Caco-2 (cell line): ENCODE measurements around the gene ANTXR2. TPM values are rescaled to one million over a fixed set of nuclear protein-coding genes. Genes with fewer than 3 reads are reported as not detected.

Source experiments
- BruUV-seq: library from RNA; stranded (reverse); fragments of 400-500 nt; replicated peaks from 2 replicates; lab custom pipeline; 2021; lab: Mats Ljungman, UMichigan
- CTCF ChIA-PET: fragments of 300-600 bp; sonication (Branson Sonifier 250); formaldehyde crosslinking; loops from one replicate; lab custom pipeline; 2022; ENCODE audit warnings: antibody characterized with exemption; lab: Charles Lee
- POLR2A ChIA-PET: fragments of 300-600 bp; sonication (Branson Sonifier 250); formaldehyde crosslinking; loops from one replicate; lab custom pipeline; 2022; ENCODE audit warnings: antibody characterized with exemption; lab: Charles Lee
- DNase-seq, 2 experiments: peaks; one replicate each; pipeline versions ENCODE4 v3.0.0 to v3.0.0-alpha.2; 2020 to 2022
- H3K27me3 ChIP-seq: replicated peaks from 2 replicates; pipeline ENCODE4 v1.6.0; 2011; ENCODE audit warnings: low read length; ENCODE audit not compliant: control insufficient read depth, insufficient read depth
- H3K36me3 ChIP-seq: 2 replicates; pipeline ENCODE4 v1.5.1; 2011; ENCODE audit warnings: low read length; ENCODE audit not compliant: control insufficient read depth, insufficient read depth
- H3K4me1 ChIP-seq: fragments of 250-450 bp; sonication (Bioruptor Pico); 2 replicates; pipeline ENCODE4 v1.5.1; 2020; ENCODE audit warnings: mild to moderate bottlenecking
- H3K4me3 ChIP-seq: 2 replicates; pipeline ENCODE4 v1.5.1; 2011; ENCODE audit warnings: low read depth, mild to moderate bottlenecking, control low read depth, low read length
- H3K9me3 ChIP-seq: fragments of 250-450 bp; sonication (Bioruptor Pico); 2 replicates; pipeline ENCODE4 v1.5.1; 2020; ENCODE audit warnings: mild to moderate bottlenecking, moderate library complexity
- H3K27ac Mint-ChIP-seq: one replicate; pipeline ENCODE4 v1.8.0; 2022; ENCODE audit warnings: mixed read lengths; ENCODE audit not compliant: unreplicated experiment
- H3K27me3 Mint-ChIP-seq: one replicate; pipeline ENCODE4 v1.8.0; 2022; ENCODE audit warnings: mixed read lengths; ENCODE audit not compliant: insufficient read depth, unreplicated experiment
- H3K36me3 Mint-ChIP-seq: one replicate; pipeline ENCODE4 v1.8.0; 2022; ENCODE audit warnings: mild to moderate bottlenecking, mixed read lengths; ENCODE audit not compliant: insufficient read depth, unreplicated experiment
- H3K4me1 Mint-ChIP-seq: one replicate; pipeline ENCODE4 v1.8.0; 2022; ENCODE audit warnings: low read depth, mixed read lengths; ENCODE audit not compliant: unreplicated experiment
- H3K4me3 Mint-ChIP-seq: one replicate; pipeline ENCODE4 v1.8.0; 2022; ENCODE audit warnings: mild to moderate bottlenecking, moderate library complexity, mixed read lengths; ENCODE audit not compliant: unreplicated experiment
- H3K9me3 Mint-ChIP-seq: one replicate; pipeline ENCODE4 v1.8.0; 2022; ENCODE audit warnings: mixed read lengths; ENCODE audit not compliant: unreplicated experiment
- intact Hi-C: fragments of 100-400 bp; cut with micrococcal nuclease; formaldehyde crosslinking; loops from one replicate; pipeline ENCODE4 v1.10.0; 2022; ENCODE audit not compliant: unreplicated experiment
- total RNA-seq: library from RNA; stranded (reverse); gene quantifications from 2 replicates; pipeline ENCODE4 v1.2.3, GENCODE V29; 2022
- TF ChIP-seq, protein P1 (sequence below), 2 experiments: fragments of 200-600 bp in 1 of 2; IDR thresholded peaks; 1 replicate in 1 of 2; 2 replicates in 1 of 2; pipeline versions ENCODE4 v1.5.1 to v1.8.0; 2011 to 2022; ENCODE audit warnings: antibody characterized with exemption in 1 of 2, control low read depth in 1 of 2, inconsistent platforms in 1 of 2, low read depth in 1 of 2, low read length in 1 of 2, mild to moderate bottlenecking in 1 of 2, moderate library complexity in 1 of 2; ENCODE audit not compliant: insufficient read depth in 1 of 2, severe bottlenecking in 1 of 2, unreplicated experiment in 1 of 2

Gene ANTXR2
- total RNA-seq, 1 experiment from 2014 or later, result 1.4 TPM

DNA sequence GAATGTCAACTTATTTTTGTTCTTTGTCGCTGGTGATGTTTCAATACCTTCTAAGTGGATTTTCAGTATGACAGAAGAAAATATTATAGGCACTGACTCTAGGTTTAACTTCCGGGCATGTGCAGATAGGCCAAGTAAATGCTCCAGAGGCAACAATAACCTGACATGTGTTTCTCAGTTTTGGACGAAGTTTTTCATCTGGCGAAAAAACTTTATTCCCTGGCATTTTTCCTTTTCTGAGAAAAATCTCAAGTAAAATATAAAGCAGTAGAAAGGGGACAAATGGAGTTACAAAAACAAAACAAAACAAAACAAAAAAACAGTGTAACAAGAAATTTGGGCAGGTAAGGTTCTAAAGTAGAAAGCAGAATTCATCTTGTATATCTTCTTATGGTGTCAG lies 173.5 kb downstream of the ANTXR2 start:
- Mint-ChIP-seq H3K27ac (no peak overlapping the region), H3K36me3 (no peaks in the 10 kb centered on the region), H3K27me3 (peaks cover 3% of the 10 kb centered on the region), H3K4me3 (no peak overlapping the region), H3K4me1 (no peaks in the 10 kb centered on the region), H3K9me3 (no peaks in the 10 kb centered on the region)
- CTCF ChIA-PET, result no interaction called here
- H3K36me3 ChIP-seq, result no peaks in the 10 kb centered on the region
- intact Hi-C loops, result no loop called here
- no peaks in the 10 kb centered on the region for H3K4me1 ChIP-seq
- POLR2A ChIA-PET, result no interaction called here
- no peaks in the 10 kb centered on the region for H3K27me3 ChIP-seq
- no peak for DNase-seq
- BruUV-seq, result no TSS peak
- no peaks in the 10 kb centered on the region for H3K9me3 ChIP-seq
- TF ChIP-seq, protein P1, sequence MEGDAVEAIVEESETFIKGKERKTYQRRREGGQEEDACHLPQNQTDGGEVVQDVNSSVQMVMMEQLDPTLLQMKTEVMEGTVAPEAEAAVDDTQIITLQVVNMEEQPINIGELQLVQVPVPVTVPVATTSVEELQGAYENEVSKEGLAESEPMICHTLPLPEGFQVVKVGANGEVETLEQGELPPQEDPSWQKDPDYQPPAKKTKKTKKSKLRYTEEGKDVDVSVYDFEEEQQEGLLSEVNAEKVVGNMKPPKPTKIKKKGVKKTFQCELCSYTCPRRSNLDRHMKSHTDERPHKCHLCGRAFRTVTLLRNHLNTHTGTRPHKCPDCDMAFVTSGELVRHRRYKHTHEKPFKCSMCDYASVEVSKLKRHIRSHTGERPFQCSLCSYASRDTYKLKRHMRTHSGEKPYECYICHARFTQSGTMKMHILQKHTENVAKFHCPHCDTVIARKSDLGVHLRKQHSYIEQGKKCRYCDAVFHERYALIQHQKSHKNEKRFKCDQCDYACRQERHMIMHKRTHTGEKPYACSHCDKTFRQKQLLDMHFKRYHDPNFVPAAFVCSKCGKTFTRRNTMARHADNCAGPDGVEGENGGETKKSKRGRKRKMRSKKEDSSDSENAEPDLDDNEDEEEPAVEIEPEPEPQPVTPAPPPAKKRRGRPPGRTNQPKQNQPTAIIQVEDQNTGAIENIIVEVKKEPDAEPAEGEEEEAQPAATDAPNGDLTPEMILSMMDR (IDR thresholded peaks at IDR 0.05; ENCODE audit: insufficient read depth in 1 of 2, low read depth in 1 of 2, low read length in 1 of 2, severe bottlenecking in 1 of 2, unreplicated experiment in 1 of 2), result no peak
- H3K4me3 ChIP-seq, result no peak overlapping the region

DNA sequence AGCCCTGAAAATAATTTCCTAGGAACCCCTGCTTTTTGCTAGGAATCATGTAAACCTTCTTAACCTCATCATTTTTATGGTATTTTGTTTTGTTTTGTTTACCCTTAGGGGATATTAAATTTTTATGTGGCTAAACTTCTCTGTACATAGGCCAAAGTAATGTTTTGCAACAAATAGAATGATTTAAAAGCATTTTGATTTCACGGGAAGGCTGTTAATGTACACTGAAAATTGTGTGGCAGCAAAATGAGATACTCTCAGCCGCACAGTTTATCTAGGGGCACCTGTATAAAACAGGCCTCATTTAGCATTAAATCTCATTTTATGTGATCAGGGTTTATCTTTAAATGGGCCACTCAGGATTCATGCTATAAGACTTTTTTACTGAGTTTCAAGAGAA lies 175.0 kb downstream of the ANTXR2 start:
- no peaks in the 10 kb centered on the region for H3K9me3 Mint-ChIP-seq
- TF ChIP-seq, protein P1 (IDR thresholded peaks at IDR 0.05; ENCODE audit: insufficient read depth in 1 of 2, low read depth in 1 of 2, low read length in 1 of 2, severe bottlenecking in 1 of 2, unreplicated experiment in 1 of 2), result no peak
- peaks cover 3% of the 10 kb centered on the region for H3K27me3 Mint-ChIP-seq
- ChIA-PET POLR2A (no interaction called here), CTCF (no interaction called here)
- no peak for DNase-seq
- BruUV-seq, result no TSS peak
- no peaks in the 10 kb centered on the region for H3K4me1 Mint-ChIP-seq
- H3K9me3 ChIP-seq, result no peaks in the 10 kb centered on the region
- no peaks in the 10 kb centered on the region for H3K27me3 ChIP-seq
- intact Hi-C loops, result no loop called here
- H3K36me3 ChIP-seq, result no peaks in the 10 kb centered on the region
- H3K4me1 ChIP-seq, result no peaks in the 10 kb centered on the region
- H3K27ac Mint-ChIP-seq, result no peak overlapping the region
- H3K4me3 ChIP-seq, result no peak overlapping the region
- no peaks in the 10 kb centered on the region for H3K36me3 Mint-ChIP-seq
- no peak overlapping the region for H3K4me3 Mint-ChIP-seq

DNA sequence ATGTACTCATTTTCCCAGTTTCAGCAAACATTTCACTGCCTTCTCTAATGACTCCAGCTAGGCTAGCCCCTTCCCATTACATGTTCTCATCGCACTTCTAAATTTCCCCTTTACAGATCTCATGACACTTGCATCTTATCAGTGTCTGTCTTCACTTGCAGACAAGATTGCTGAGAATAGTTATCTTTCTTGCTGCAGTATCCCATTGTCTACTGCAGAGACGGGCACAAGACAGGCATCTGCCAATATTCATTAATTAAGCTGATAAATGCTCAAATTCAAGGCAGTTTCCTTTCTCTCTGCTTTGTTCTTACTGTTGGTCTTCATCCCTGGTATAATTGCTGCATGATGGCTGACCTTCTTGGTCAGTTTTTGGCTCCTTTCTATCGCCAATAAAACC lies 175.9 kb downstream of the ANTXR2 start:
- no peaks in the 10 kb centered on the region for H3K9me3 ChIP-seq
- DNase-seq, result no peak
- POLR2A ChIA-PET, result no interaction called here
- no peaks in the 10 kb centered on the region for H3K4me1 ChIP-seq
- Mint-ChIP-seq H3K36me3 (no peaks in the 10 kb centered on the region), H3K27ac (no peak overlapping the region), H3K4me3 (no peak overlapping the region), H3K27me3 (peaks cover 3% of the 10 kb centered on the region), H3K9me3 (no peaks in the 10 kb centered on the region), H3K4me1 (no peaks in the 10 kb centered on the region)
- no TSS peak for BruUV-seq
- H3K4me3 ChIP-seq, result no peak overlapping the region
- TF ChIP-seq, protein P1 (IDR thresholded peaks at IDR 0.05; ENCODE audit: insufficient read depth in 1 of 2, low read depth in 1 of 2, low read length in 1 of 2, severe bottlenecking in 1 of 2, unreplicated experiment in 1 of 2), result no peak
- intact Hi-C loops, result no loop called here
- CTCF ChIA-PET, result no interaction called here
- H3K27me3 ChIP-seq, result no peaks in the 10 kb centered on the region
- no peaks in the 10 kb centered on the region for H3K36me3 ChIP-seq
